Smooth muscle cell (in vitro differentiated cells): ENCODE measurements around the gene EIF2AK2. TPM values are rescaled to one million over a fixed set of nuclear protein-coding genes. Genes with fewer than 3 reads are reported as not detected.
A peak's percentile ranks its signal among the peaks of the same experiment; 100 is the strongest.
"Not testable (repeated sequence)": the region's sequence is repeated elsewhere in the genome, so short reads cannot be mapped to it uniquely, and the experiment has no call there.

Source experiments
- DNase-seq: peaks from one replicate; lab custom pipeline; 2025; ENCODE audit not compliant: unreplicated experiment; lab: John Stamatoyannopoulos, UW
- H2AFZ ChIP-seq: fragments of 200-600 bp; sonication (generic); 2 replicates; pipeline ENCODE4 v1.6.0; 2016; ENCODE audit warnings: antibody characterized with exemption, low read depth, mild to moderate bottlenecking
- H3F3A ChIP-seq: fragments of 200-600 bp; sonication (generic); 2 replicates; pipeline ENCODE4 v1.6.0; 2017; ENCODE audit warnings: antibody characterized with exemption, low read depth
- H3K27ac ChIP-seq: fragments of 200-600 bp; sonication (generic); 2 replicates; pipeline ENCODE4 v1.5.1; 2016; ENCODE audit warnings: low read depth, mild to moderate bottlenecking
- H3K27me3 ChIP-seq: fragments of 200-600 bp; sonication (generic); 2 replicates; pipeline ENCODE4 v1.6.1; 2016; ENCODE audit warnings: low read depth, mild to moderate bottlenecking
- H3K36me3 ChIP-seq: fragments of 200-600 bp; sonication (generic); 2 replicates; pipeline ENCODE4 v1.5.1; 2016; ENCODE audit warnings: low read depth
- H3K4me1 ChIP-seq: fragments of 200-600 bp; sonication (generic); 2 replicates; pipeline ENCODE4 v1.5.1; 2016; ENCODE audit warnings: low read depth
- H3K4me2 ChIP-seq: fragments of 200-600 bp; sonication (generic); 2 replicates; pipeline ENCODE4 v1.6.0; 2016; ENCODE audit warnings: mild to moderate bottlenecking
- H3K4me3 ChIP-seq: fragments of 200-600 bp; sonication (generic); 2 replicates; pipeline ENCODE4 v1.5.1; 2016; ENCODE audit warnings: mild to moderate bottlenecking
- H3K79me2 ChIP-seq: fragments of 200-600 bp; sonication (generic); 2 replicates; pipeline ENCODE4 v1.6.0; 2016; ENCODE audit warnings: low read depth, mild to moderate bottlenecking
- H3K9ac ChIP-seq: fragments of 200-600 bp; sonication (generic); 2 replicates; pipeline ENCODE4 v1.6.0; 2016; ENCODE audit warnings: low read depth
- H3K9me3 ChIP-seq: fragments of 200-600 bp; sonication (generic); replicated peaks from 2 replicates; pipeline ENCODE4 v1.5.1; 2016; ENCODE audit warnings: low read depth
- H4K20me1 ChIP-seq: fragments of 200-600 bp; sonication (generic); 2 replicates; pipeline ENCODE4 v1.6.0; 2016; ENCODE audit warnings: low read depth
- WGBS: methylation state at CpG from one replicate; pipeline ENCODE4 v1.1.7; 2016; ENCODE audit warnings: low lambda C conversion rate; 5-methylcytosine and 5-hydroxymethylcytosine counted together
- polyA plus RNA-seq: library from polyadenylated mRNA; unstranded; fragments of >200 nt; fragmentation: Nextera tagmentation; extraction: Ambion mirVana; gene quantifications from 2 replicates; pipeline ENCODE4 v1.2.1, GENCODE V29; 2016
- total RNA-seq: library from RNA; depleted of rRNA; stranded (reverse); fragments of >200 nt; gene quantifications from 2 replicates; pipeline ENCODE4 v1.2.3, GENCODE V29; 2014
- TF ChIP-seq, protein P1 (sequence below): fragments of 200-600 bp; sonication (generic); IDR thresholded peaks from 2 replicates; pipeline ENCODE4 v1.5.1; 2017; ENCODE audit warnings: borderline replicate concordance, mild to moderate bottlenecking, antibody characterized with exemption; ENCODE audit not compliant: insufficient read depth, poor library complexity, severe bottlenecking

The EIF2AK2 gene
- 24.6 and 32.9 TPM in 2 replicates for total RNA-seq
- 21.0 and 25.1 TPM in 2 replicates for polyA plus RNA-seq

DNA sequence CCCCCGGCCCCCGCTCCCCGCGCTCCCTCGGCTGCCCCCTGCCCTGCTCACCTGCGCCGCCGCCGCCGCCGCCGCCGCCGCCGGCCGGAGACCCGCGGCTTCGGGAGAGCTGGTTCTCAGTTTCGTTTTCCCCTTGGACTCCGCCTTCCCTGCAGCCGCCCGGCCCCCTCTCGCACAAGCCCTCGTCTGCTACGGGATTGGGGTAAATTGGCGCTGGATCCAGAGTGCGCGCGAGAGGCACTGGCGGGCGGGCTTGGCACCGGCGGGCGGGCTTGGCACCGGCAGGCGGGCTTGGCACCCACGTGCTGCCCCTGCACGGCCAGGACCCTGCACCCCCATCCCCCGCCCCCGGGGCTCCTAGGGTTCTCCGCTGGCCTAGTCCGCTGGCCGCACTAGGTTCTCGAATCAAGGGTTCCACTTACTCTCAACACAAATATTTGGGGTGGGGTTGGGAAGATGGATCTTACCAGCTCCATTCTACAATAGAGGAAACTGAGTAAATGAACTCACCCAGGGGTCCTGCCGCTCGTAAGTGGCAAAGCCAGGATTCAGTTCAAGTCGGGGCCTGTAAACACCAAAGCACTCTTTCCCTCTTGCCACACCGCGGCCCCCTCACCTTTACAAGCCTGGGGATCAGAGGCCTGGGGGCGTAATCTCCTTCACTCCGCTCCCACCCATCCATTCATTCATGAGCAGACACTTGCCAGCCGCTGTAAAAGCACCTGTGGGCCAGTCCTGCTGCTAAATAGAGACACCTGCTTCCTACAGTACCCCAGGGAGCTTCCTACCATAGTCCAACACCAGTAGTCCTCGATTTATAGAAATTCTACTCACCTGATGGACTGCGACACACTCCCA lies at the start of gene EIF2AK2:
EIF2AK2 (minus strand) TSS at position 124 of the 858 bp plus-strand sequence. CDS start 9,174 bp downstream, outside the sequence.
- Histone ChIP-seq H3K4me3 (peak within 1 kb of the TSS; percentile 91), H3K27ac (peak within 1 kb of the TSS; percentile 75), H4K20me1 (peaks cover 10% of the 10 kb centered on the region), H3F3A (no peaks in the 10 kb centered on the region), H3K4me1 (peaks cover 5% of the 10 kb centered on the region), H3K79me2 (peaks cover 41% of the 10 kb centered on the region), H3K27me3 (no peaks in the 10 kb centered on the region), H3K9ac (peak within 1 kb of the TSS; percentile 91), H3K9me3 (no peaks in the 10 kb centered on the region), H2AFZ (peak within 1 kb of the TSS; percentile 94), H3K4me2 (peak within 1 kb of the TSS; percentile 85), H3K36me3 (no peaks in the 10 kb centered on the region)
- WGBS = 23% methylated on average over 31 of the region's 55 CpGs
- TF ChIP-seq, protein P1, sequence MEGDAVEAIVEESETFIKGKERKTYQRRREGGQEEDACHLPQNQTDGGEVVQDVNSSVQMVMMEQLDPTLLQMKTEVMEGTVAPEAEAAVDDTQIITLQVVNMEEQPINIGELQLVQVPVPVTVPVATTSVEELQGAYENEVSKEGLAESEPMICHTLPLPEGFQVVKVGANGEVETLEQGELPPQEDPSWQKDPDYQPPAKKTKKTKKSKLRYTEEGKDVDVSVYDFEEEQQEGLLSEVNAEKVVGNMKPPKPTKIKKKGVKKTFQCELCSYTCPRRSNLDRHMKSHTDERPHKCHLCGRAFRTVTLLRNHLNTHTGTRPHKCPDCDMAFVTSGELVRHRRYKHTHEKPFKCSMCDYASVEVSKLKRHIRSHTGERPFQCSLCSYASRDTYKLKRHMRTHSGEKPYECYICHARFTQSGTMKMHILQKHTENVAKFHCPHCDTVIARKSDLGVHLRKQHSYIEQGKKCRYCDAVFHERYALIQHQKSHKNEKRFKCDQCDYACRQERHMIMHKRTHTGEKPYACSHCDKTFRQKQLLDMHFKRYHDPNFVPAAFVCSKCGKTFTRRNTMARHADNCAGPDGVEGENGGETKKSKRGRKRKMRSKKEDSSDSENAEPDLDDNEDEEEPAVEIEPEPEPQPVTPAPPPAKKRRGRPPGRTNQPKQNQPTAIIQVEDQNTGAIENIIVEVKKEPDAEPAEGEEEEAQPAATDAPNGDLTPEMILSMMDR = no peak
- DNase-seq = peak; percentile 43

DNA sequence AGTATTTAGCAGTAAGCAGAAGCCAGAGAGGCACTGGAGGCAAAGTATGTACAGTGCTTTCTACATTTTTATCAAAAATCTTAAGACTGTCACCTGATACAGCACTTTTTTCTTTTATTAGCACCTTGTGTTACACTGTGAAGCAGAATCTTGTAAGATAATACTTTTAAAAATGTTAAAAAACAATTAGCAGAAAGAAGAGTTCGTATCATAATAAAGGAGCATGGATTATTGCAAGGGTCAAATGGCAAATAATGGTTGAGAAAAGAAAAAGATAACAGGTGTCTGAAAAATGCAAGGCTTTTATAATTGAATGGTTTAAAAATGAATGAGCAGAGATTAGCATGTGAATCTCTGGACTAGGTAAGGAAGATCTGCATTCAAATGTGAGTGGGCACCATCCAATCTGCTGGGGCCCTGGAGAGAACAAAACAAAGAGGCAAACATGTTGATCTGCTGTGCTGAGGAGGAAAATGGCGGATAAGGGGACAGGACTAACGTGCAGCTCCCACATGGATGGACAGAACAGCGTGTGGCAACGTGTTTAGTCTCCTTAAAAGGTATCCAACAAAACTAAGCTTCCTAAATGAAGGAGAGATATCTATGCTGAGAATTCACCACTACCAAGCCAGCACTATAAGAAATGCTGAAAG lies 49.0 kb upstream of the EIF2AK2 start:
- H3K36me3 ChIP-seq = peaks cover 17% of the 10 kb centered on the region
- peaks cover 6% of the 10 kb centered on the region for H4K20me1 ChIP-seq
- TF ChIP-seq, protein P1 = no peak
- H3K27ac ChIP-seq = no peak overlapping the region
- peaks cover 3% of the 10 kb centered on the region for H3K9me3 ChIP-seq
- 72% methylated on average over 5 of the region's 5 CpGs for WGBS
- DNase-seq = no peak
- H2AFZ ChIP-seq = no peak overlapping the region
- H3F3A ChIP-seq = no peaks in the 10 kb centered on the region
- H3K4me1 ChIP-seq = peaks cover 8% of the 10 kb centered on the region
- no peak overlapping the region for H3K9ac ChIP-seq
- peaks cover 43% of the 10 kb centered on the region for H3K79me2 ChIP-seq
- H3K27me3 ChIP-seq = no peaks in the 10 kb centered on the region
- no peak overlapping the region for H3K4me2 ChIP-seq
- H3K4me3 ChIP-seq = no peak overlapping the region

DNA sequence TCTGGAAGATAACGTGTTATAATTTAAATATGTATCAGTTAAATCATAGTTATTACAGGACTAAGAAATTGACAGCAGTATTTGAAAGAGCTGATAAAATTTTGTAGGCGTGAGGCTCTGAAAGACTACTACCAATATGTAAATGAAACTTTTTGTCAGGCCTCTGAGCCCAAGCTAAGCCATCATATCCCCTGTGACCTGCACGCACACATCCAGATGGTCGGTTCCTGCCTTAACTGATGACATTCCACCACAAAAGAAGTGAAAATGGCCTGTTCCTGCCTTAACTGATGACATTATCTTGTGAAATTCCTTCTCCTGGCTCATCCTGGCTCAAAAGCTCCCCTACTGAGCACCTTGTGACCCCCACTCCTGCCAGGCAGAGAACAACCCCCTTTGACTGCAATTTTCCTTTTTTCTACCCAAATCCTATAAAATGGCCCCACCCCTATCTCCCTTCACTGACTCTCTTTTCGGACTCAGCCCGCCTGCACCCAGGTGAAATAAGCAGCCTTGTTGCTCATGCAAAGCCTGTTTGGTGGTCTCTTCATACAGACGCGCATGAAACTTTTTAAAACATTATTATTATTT lies 48.4 kb upstream of the EIF2AK2 start:
- not testable (repeated sequence) for H3K9ac ChIP-seq, H3K4me2 ChIP-seq, H3K27ac ChIP-seq, H4K20me1 ChIP-seq, H3F3A ChIP-seq, H2AFZ ChIP-seq, H3K4me3 ChIP-seq, H3K4me1 ChIP-seq, DNase-seq, H3K27me3 ChIP-seq, H3K9me3 ChIP-seq
- H3K36me3 ChIP-seq = peaks cover 14% of the 10 kb centered on the region
- H3K79me2 ChIP-seq = peaks cover 43% of the 10 kb centered on the region
- 75% methylated on average over 8 of the region's 8 CpGs for WGBS

DNA sequence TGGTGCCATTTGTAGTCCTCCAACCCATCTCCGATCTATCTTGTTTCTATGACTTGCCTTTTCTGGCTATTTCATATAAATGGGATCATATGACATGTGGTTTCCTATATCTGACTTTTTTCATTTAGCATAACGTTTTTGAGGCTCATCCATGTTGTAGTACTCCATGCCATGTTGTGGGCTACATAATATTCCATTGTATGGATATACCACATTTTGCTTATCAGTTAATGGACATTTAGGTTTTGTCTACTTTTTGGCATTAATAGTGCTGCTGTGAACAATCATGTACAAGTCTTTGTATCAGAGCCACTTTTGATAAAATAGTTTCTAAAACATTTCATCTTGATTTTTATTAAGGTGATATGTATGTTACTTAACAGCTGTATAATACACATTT lies 46.9 kb upstream of the EIF2AK2 start:
- H3K27ac ChIP-seq = no peak overlapping the region
- H3K4me3 ChIP-seq = no peak overlapping the region
- H3K9me3 ChIP-seq = peaks cover 3% of the 10 kb centered on the region
- H3F3A ChIP-seq = no peaks in the 10 kb centered on the region
- H3K9ac ChIP-seq = no peak overlapping the region
- H3K36me3 ChIP-seq = peaks cover 14% of the 10 kb centered on the region
- H3K79me2 ChIP-seq = peaks cover 49% of the 10 kb centered on the region
- peaks cover 8% of the 10 kb centered on the region for H3K4me1 ChIP-seq
- no peaks in the 10 kb centered on the region for H3K27me3 ChIP-seq
- no peak overlapping the region for H3K4me2 ChIP-seq
- TF ChIP-seq, protein P1 = no peak
- no peak overlapping the region for H2AFZ ChIP-seq
- no peak for DNase-seq
- H4K20me1 ChIP-seq = peaks cover 6% of the 10 kb centered on the region
- 98% methylated on average over 2 of the region's 2 CpGs for WGBS
